Smooth muscle cell (in vitro differentiated cells): ENCODE measurements around the gene PPP1R9B. TPM values are rescaled to one million over a fixed set of nuclear protein-coding genes. Genes with fewer than 3 reads are reported as not detected.

Experiments used
- DNase-seq: peaks from one replicate; lab custom pipeline; 2025; ENCODE audit not compliant: unreplicated experiment; lab: John Stamatoyannopoulos, UW
- H2AFZ ChIP-seq: fragments of 200-600 bp; sonication (generic); 2 replicates; pipeline ENCODE4 v1.6.0; 2016; ENCODE audit warnings: antibody characterized with exemption, low read depth, mild to moderate bottlenecking
- H3F3A ChIP-seq: fragments of 200-600 bp; sonication (generic); 2 replicates; pipeline ENCODE4 v1.6.0; 2017; ENCODE audit warnings: antibody characterized with exemption, low read depth
- H3K27ac ChIP-seq: fragments of 200-600 bp; sonication (generic); 2 replicates; pipeline ENCODE4 v1.5.1; 2016; ENCODE audit warnings: low read depth, mild to moderate bottlenecking
- H3K27me3 ChIP-seq: fragments of 200-600 bp; sonication (generic); 2 replicates; pipeline ENCODE4 v1.6.1; 2016; ENCODE audit warnings: low read depth, mild to moderate bottlenecking
- H3K36me3 ChIP-seq: fragments of 200-600 bp; sonication (generic); 2 replicates; pipeline ENCODE4 v1.5.1; 2016; ENCODE audit warnings: low read depth
- H3K4me1 ChIP-seq: fragments of 200-600 bp; sonication (generic); 2 replicates; pipeline ENCODE4 v1.5.1; 2016; ENCODE audit warnings: low read depth
- H3K4me2 ChIP-seq: fragments of 200-600 bp; sonication (generic); 2 replicates; pipeline ENCODE4 v1.6.0; 2016; ENCODE audit warnings: mild to moderate bottlenecking
- H3K4me3 ChIP-seq: fragments of 200-600 bp; sonication (generic); 2 replicates; pipeline ENCODE4 v1.5.1; 2016; ENCODE audit warnings: mild to moderate bottlenecking
- H3K79me2 ChIP-seq: fragments of 200-600 bp; sonication (generic); 2 replicates; pipeline ENCODE4 v1.6.0; 2016; ENCODE audit warnings: low read depth, mild to moderate bottlenecking
- H3K9ac ChIP-seq: fragments of 200-600 bp; sonication (generic); 2 replicates; pipeline ENCODE4 v1.6.0; 2016; ENCODE audit warnings: low read depth
- H3K9me3 ChIP-seq: fragments of 200-600 bp; sonication (generic); replicated peaks from 2 replicates; pipeline ENCODE4 v1.5.1; 2016; ENCODE audit warnings: low read depth
- H4K20me1 ChIP-seq: fragments of 200-600 bp; sonication (generic); 2 replicates; pipeline ENCODE4 v1.6.0; 2016; ENCODE audit warnings: low read depth
- CTCF ChIP-seq: fragments of 200-600 bp; sonication (generic); IDR thresholded peaks from 2 replicates; pipeline ENCODE4 v1.5.1; 2017; ENCODE audit warnings: borderline replicate concordance, mild to moderate bottlenecking, antibody characterized with exemption; ENCODE audit not compliant: insufficient read depth, poor library complexity, severe bottlenecking
- WGBS: methylation state at CpG from one replicate; pipeline ENCODE4 v1.1.7; 2016; ENCODE audit warnings: low lambda C conversion rate; 5-methylcytosine and 5-hydroxymethylcytosine counted together
- polyA plus RNA-seq: library from polyadenylated mRNA; unstranded; fragments of >200 nt; fragmentation: Nextera tagmentation; extraction: Ambion mirVana; gene quantifications from 2 replicates; pipeline ENCODE4 v1.2.1, GENCODE V29; 2016
- total RNA-seq: library from RNA; depleted of rRNA; stranded (reverse); fragments of >200 nt; gene quantifications from 2 replicates; pipeline ENCODE4 v1.2.3, GENCODE V29; 2014

The PPP1R9B gene
- total and polyA plus RNA-seq, 2 experiments from 2014 or later, result 6.7 to 20.8 TPM

- DNase-seq, result no peak
- Histone ChIP-seq H3F3A (no peaks in the 10 kb centered on the region), H4K20me1 (no peaks in the 10 kb centered on the region), H2AFZ (no peak overlapping the region), H3K4me2 (peak overlapping the region; percentile 69), H3K4me1 (peaks cover 6% of the 10 kb centered on the region), H3K27me3 (no peaks in the 10 kb centered on the region), H3K9ac (no peak overlapping the region), H3K27ac (no peak overlapping the region), H3K36me3 (no peaks in the 10 kb centered on the region), H3K4me3 (peak overlapping the region; percentile 14), H3K79me2 (no peaks in the 10 kb centered on the region), H3K9me3 (no peaks in the 10 kb centered on the region)
- WGBS, result 13% methylated on average over 61 of the region's 64 CpGs
- TF ChIP-seq CTCF, result peak; percentile 55
Measured at GRCh38 chr17:50117202-50118051, 33.0 kb downstream of the PPP1R9B start.

- no peak for DNase-seq
- H3K27ac ChIP-seq, result no peak overlapping the region
- H3K79me2 ChIP-seq, result no peaks in the 10 kb centered on the region
- H3K9ac ChIP-seq, result no peak overlapping the region
- peaks cover 11% of the 10 kb centered on the region for H3K4me1 ChIP-seq
- H3K4me2 ChIP-seq, result no peak overlapping the region
- WGBS, result 93% methylated on average over 17 of the region's 17 CpGs
- no peak overlapping the region for H3K4me3 ChIP-seq
- H3K9me3 ChIP-seq, result no peaks in the 10 kb centered on the region
- no peaks in the 10 kb centered on the region for H4K20me1 ChIP-seq
- H2AFZ ChIP-seq, result no peak overlapping the region
- no peaks in the 10 kb centered on the region for H3K36me3 ChIP-seq
- H3K27me3 ChIP-seq, result no peaks in the 10 kb centered on the region
- H3F3A ChIP-seq, result no peaks in the 10 kb centered on the region
- no peak for TF ChIP-seq CTCF
Measured at GRCh38 chr17:50115756-50116155, 34.7 kb downstream of the PPP1R9B start.

GRCh38 chr17:50114849-50115357, 35.6 kb downstream of the PPP1R9B start:
- DNase-seq, result no peak
- H3K4me2 ChIP-seq, result no peak overlapping the region
- H3K9ac ChIP-seq, result no peak overlapping the region
- no peaks in the 10 kb centered on the region for H3K79me2 ChIP-seq
- H3K4me3 ChIP-seq, result no peak overlapping the region
- H2AFZ ChIP-seq, result no peak overlapping the region
- no peaks in the 10 kb centered on the region for H4K20me1 ChIP-seq
- no peaks in the 10 kb centered on the region for H3F3A ChIP-seq
- no peaks in the 10 kb centered on the region for H3K36me3 ChIP-seq
- H3K27ac ChIP-seq, result no peak overlapping the region
- H3K4me1 ChIP-seq, result peaks cover 11% of the 10 kb centered on the region
- WGBS, result 29% methylated on average over 6 of the region's 6 CpGs
- H3K9me3 ChIP-seq, result no peaks in the 10 kb centered on the region
- TF ChIP-seq CTCF, result peak; percentile 54
- no peaks in the 10 kb centered on the region for H3K27me3 ChIP-seq
